Measurements from ENCODE around the gene DLX6. TPM values are rescaled to one million over a fixed set of nuclear protein-coding genes. Genes with fewer than 3 reads are reported as not detected.

Gene DLX6
- total RNA-seq, 2 donors from 2014 or later: 4.1 TPM; not detected in 1

DNA sequence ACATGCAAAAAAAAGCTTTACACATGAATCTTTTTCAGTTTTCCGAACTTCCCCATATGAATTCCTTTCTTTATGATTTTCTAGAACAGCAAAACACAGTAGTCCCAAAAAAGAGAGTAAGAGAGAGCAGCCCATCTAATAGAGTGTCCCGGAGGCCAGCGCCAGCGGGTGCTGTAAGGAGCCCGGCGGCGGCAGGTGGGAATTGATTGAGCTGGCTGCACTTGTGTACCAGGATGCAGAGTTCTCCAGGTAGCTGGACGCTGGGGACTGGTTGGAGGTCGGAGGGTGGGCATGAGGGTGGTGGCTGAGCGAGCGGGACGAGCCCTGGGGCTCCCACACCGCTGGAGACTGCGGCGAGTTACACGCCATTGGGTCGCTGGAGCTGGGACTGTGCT is 15.2 kb downstream of the DLX6 start:
- WGBS: 60% methylated on average over 10 of the region's 17 CpGs
- Histone ChIP-seq H3K4me1 (replicated peaks) (peaks cover 3% of the 10 kb centered on the region), H3K27ac (no peak overlapping the region), H3K4me3 (no peak overlapping the region), H3K36me3 (no peaks in the 10 kb centered on the region), H3K27me3 (replicated peaks; ENCODE audit: insufficient read depth) (peaks cover 24% of the 10 kb centered on the region), H3K9me3 (no peaks in the 10 kb centered on the region)
- TF ChIP-seq, protein P1, sequence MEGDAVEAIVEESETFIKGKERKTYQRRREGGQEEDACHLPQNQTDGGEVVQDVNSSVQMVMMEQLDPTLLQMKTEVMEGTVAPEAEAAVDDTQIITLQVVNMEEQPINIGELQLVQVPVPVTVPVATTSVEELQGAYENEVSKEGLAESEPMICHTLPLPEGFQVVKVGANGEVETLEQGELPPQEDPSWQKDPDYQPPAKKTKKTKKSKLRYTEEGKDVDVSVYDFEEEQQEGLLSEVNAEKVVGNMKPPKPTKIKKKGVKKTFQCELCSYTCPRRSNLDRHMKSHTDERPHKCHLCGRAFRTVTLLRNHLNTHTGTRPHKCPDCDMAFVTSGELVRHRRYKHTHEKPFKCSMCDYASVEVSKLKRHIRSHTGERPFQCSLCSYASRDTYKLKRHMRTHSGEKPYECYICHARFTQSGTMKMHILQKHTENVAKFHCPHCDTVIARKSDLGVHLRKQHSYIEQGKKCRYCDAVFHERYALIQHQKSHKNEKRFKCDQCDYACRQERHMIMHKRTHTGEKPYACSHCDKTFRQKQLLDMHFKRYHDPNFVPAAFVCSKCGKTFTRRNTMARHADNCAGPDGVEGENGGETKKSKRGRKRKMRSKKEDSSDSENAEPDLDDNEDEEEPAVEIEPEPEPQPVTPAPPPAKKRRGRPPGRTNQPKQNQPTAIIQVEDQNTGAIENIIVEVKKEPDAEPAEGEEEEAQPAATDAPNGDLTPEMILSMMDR (IDR thresholded peaks at IDR 0.05): no peak
- TF ChIP-seq POLR2AphosphoS5 (IDR thresholded peaks at IDR 0.05) (no peak), POLR2A (IDR thresholded peaks at IDR 0.05) (no peak)
- intact Hi-C loops (cut with DNase I): loop anchor here (10.0 kb wide), 1 partner anchor 696 kb away; the partner anchor contains the start of gene SLC25A13
- no peak for DNase-seq (ENCODE audit: low spot score)

DNA sequence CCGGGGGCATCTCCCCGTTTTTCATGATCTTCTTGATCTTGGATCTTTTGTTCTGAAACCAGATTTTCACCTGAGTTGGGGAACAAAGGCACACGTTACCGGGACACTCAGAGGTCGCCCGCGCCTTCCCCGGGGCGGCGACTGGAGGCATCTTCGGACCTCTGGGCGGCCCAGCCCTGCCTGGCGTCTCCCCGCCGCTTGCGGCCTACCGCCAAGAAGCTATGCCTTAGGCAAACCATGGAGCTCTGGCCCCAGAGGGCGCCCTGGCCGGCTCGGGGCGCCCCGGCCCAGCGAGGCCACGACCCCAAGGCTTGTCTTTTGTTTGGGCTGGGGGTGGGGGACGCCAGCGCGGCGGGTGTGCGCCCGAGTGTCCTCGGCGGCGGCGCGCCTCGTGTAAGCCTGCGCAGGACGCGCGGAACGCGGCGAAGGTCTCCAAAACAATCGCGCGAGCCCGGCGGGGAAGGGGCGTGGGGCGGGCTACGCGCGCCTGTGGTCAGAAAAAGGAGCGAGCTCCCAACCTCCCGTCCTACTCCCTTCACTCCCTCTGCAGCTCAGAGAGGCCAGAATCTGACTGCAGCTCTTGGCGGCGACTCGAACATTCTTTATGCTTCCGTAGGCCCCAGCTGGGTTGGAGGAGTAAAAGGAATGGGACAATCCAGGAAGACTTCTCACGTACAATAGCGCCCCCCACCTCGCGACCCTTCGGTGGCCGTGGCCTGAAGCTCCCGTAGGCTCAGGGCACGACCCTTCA is 15.8 kb downstream of the DLX6 start:
- H3K27ac ChIP-seq: no peak overlapping the region
- H3K4me3 ChIP-seq: no peak overlapping the region
- no peak for DNase-seq (ENCODE audit: low spot score)
- TF ChIP-seq POLR2AphosphoS5 (IDR thresholded peaks at IDR 0.05) (no peak), POLR2A (IDR thresholded peaks at IDR 0.05) (no peak)
- TF ChIP-seq, protein P1 (IDR thresholded peaks at IDR 0.05): no peak
- H3K36me3 ChIP-seq: no peaks in the 10 kb centered on the region
- peaks cover 3% of the 10 kb centered on the region for H3K4me1 ChIP-seq (replicated peaks)
- 50% methylated on average over 65 of the region's 67 CpGs for WGBS
- no peaks in the 10 kb centered on the region for H3K9me3 ChIP-seq
- intact Hi-C loops (cut with DNase I): loop anchor here (10.0 kb wide), 1 partner anchor 696 kb away; the partner anchor contains the start of gene SLC25A13
- H3K27me3 ChIP-seq (replicated peaks; ENCODE audit: insufficient read depth): peaks cover 24% of the 10 kb centered on the region

DNA sequence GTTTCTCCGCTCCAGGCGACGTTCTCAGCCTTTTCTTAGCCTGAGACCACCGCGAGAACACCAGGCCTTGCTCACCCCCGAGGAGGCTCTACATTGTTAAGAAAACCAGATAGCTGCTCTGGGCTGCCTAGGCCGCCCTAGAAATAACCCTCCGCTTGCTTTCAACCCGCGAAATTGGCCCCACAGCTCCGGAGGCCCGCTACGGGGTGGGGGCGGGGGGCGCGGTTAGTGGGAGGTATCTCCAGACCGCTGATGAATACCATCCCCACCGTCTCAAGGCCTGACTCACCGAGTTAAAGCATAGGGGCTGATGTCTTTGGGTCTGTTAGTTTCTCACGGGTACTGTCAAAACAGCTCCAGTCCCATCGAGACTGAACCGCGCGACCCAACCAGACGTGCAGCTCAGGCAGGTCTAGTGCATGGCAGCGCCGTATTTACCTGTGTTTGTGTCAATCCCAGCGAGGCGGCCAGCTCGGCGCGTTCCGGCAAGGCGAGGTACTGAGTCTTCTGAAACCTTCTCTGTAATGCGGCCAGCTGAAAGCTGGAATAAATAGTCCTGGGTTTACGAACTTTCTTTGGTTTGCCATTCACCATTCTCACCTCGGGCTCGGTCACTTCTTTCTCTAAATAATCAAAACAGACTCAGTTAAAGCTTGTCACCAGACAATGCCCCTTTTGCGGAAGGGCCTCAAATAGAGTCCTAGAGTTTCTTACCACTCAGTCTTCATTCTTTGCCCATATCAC is 16.6 kb downstream of the DLX6 start:
- TF ChIP-seq POLR2A (IDR thresholded peaks at IDR 0.05) (no peak), POLR2AphosphoS5 (IDR thresholded peaks at IDR 0.05) (no peak)
- TF ChIP-seq, protein P1 (IDR thresholded peaks at IDR 0.05): no peak
- no peaks in the 10 kb centered on the region for H3K36me3 ChIP-seq
- H3K27ac ChIP-seq: no peak overlapping the region
- no peaks in the 10 kb centered on the region for H3K9me3 ChIP-seq
- WGBS: 55% methylated on average over 34 of the region's 39 CpGs
- H3K27me3 ChIP-seq (replicated peaks; ENCODE audit: insufficient read depth): peaks cover 20% of the 10 kb centered on the region
- H3K4me3 ChIP-seq: no peak overlapping the region
- H3K4me1 ChIP-seq (replicated peaks): no peaks in the 10 kb centered on the region
- intact Hi-C loops (cut with DNase I): loop anchor here (10.0 kb wide), 1 partner anchor 697 kb away; the partner anchor contains the start of gene SLC25A13
- DNase-seq (ENCODE audit: low spot score): no peak

DNA sequence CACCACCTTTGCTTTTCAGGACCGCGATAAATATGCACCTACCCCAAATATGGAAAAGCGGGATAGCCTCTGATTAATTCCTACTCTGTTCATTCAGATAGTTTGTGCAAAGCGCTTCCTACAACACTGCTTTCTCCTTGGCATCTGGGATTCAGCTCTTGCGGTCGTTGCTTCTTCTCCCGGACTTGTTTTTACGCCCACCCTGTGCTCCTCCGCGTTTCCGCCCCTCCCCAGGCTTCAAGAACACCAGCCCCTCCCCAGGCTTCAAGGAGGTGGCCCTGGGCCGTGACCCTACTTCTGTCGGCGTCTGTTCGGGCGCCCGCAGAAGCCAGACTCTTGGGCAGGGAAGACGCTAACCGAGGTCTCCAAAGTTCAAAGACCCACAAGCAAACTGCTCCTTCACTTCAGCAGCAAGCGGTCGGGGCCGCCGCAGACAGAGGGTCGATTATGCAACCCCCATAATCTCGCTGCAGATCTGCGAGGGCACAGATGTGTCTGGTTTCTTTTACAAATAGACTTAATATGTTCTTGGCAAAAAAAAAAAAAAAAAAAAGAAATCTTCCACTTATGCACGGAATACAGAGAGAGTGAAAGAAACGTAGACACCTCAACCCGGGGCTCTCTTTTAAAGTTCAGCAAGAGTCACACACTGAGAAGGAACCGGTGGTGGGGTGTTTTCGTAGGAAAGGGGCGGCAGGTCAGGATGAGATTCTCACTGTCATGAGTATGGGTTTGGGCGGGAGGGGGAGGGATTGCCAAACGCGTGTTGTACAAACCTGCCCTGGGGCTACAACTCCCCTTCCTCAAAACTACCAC is 17.3 kb downstream of the DLX6 start:
- H3K27ac ChIP-seq: no peak overlapping the region
- DNase-seq (ENCODE audit: low spot score): no peak
- H3K9me3 ChIP-seq: no peaks in the 10 kb centered on the region
- intact Hi-C loops (cut with DNase I): loop anchor here (10.0 kb wide), 1 partner anchor 698 kb away; the partner anchor contains the start of gene SLC25A13
- H3K4me1 ChIP-seq (replicated peaks): no peaks in the 10 kb centered on the region
- no peak overlapping the region for H3K4me3 ChIP-seq
- peaks cover 17% of the 10 kb centered on the region for H3K27me3 ChIP-seq (replicated peaks; ENCODE audit: insufficient read depth)
- H3K36me3 ChIP-seq: no peaks in the 10 kb centered on the region
- 19% methylated on average over 35 of the region's 35 CpGs for WGBS
- TF ChIP-seq POLR2A (IDR thresholded peaks at IDR 0.05) (no peak), POLR2AphosphoS5 (IDR thresholded peaks at IDR 0.05) (no peak)
- TF ChIP-seq, protein P1 (IDR thresholded peaks at IDR 0.05): no peak
